NCI-H748 (cell line): ENCODE data around the gene KCNS1.
A peak's percentile ranks its signal among the peaks of the same experiment; 100 is the strongest.
"Not testable (repeated sequence)": the region's sequence is repeated elsewhere in the genome, so short reads cannot be mapped to it uniquely, and the experiment has no call there.

Experiments used
- DNase-seq: peaks from one replicate; lab custom pipeline; 2025; ENCODE audit not compliant: unreplicated experiment; lab: John Stamatoyannopoulos, UW

Gene KCNS1

GRCh38 chr20:45100563-45101245 lies at the start of gene KCNS1:
Gene KCNS1 (minus strand): TSS chr20:45101127. CDS start chr20:45099236, 1,891 bp downstream.
- DNase-seq, result no peak

- DNase-seq, result no peak
Measured at GRCh38 chr20:45149062-45149461, 48.1 kb upstream of the KCNS1 start.

- DNase-seq, result no peak
Measured at GRCh38 chr20:45140836-45141235, 39.9 kb upstream of the KCNS1 start.

- DNase-seq, result not testable (repeated sequence)
Measured at GRCh38 chr20:45139733-45140375, 38.9 kb upstream of the KCNS1 start.

GRCh38 chr20:45138561-45139300 lies 37.8 kb upstream of the KCNS1 start:
- DNase-seq, result peak; percentile 30

GRCh38 chr20:45136911-45137310 lies 36.0 kb upstream of the KCNS1 start:
- DNase-seq, result no peak

GRCh38 chr20:45128099-45128498 lies 27.2 kb upstream of the KCNS1 start:
- no peak for DNase-seq

GRCh38 chr20:45124365-45124764 lies 23.4 kb upstream of the KCNS1 start, which contains the start of gene WFDC12:
Gene WFDC12 (minus strand): TSS chr20:45124465. CDS start chr20:45124447, 18 bp downstream.
- no peak for DNase-seq

GRCh38 chr20:45121388-45121787 lies 20.5 kb upstream of the KCNS1 start:
- DNase-seq, result no peak

- no peak for DNase-seq
Measured at GRCh38 chr20:45119556-45120266, 18.8 kb upstream of the KCNS1 start.

GRCh38 chr20:45118028-45118427 lies 17.1 kb upstream of the KCNS1 start:
- DNase-seq, result no peak

GRCh38 chr20:45117581-45117980 lies 16.7 kb upstream of the KCNS1 start:
- peak; percentile 37 for DNase-seq

GRCh38 chr20:45115829-45116228 lies 14.9 kb upstream of the KCNS1 start:
- DNase-seq, result no peak

GRCh38 chr20:45115386-45115774 lies 14.5 kb upstream of the KCNS1 start:
- DNase-seq, result no peak

GRCh38 chr20:45114465-45115385 lies 13.8 kb upstream of the KCNS1 start, which contains the start of gene WFDC5:
Gene WFDC5 (minus strand): TSS chr20:45115174. CDS start chr20:45115083, 91 bp downstream.
- no peak for DNase-seq

- no peak for DNase-seq
Measured at GRCh38 chr20:45113865-45114264, 12.9 kb upstream of the KCNS1 start.

- no peak for DNase-seq
Measured at GRCh38 chr20:45112754-45113153, 11.8 kb upstream of the KCNS1 start.

- DNase-seq, result no peak
Measured at GRCh38 chr20:45111799-45112471, 11.0 kb upstream of the KCNS1 start.

GRCh38 chr20:45111285-45111684 lies 10.4 kb upstream of the KCNS1 start:
- no peak for DNase-seq

GRCh38 chr20:45110301-45110700 lies 9.4 kb upstream of the KCNS1 start:
- no peak for DNase-seq
